Embryonic facial prominence (tissue), 1 donor: Measurements from ENCODE around the gene C6orf15.

Experiments used
- DNase-seq: peaks from one replicate; pipeline ENCODE4 v3.0.0-alpha.2; 2016; ENCODE audit errors: extremely low spot score

C6orf15 gene

GRCh38 chr6:31107052-31107451 lies 5.3 kb downstream of the C6orf15 start:
- no peak for DNase-seq

GRCh38 chr6:31103136-31103535 lies 9.2 kb downstream of the C6orf15 start:
- no peak for DNase-seq

- no peak for DNase-seq
These were observed 13.9 kb downstream of the C6orf15 start for GRCh38 chr6:31098449-31098938.

- DNase-seq, result no peak
These were observed 15.7 kb downstream of the C6orf15 start for GRCh38 chr6:31096656-31097055.

GRCh38 chr6:31096215-31096614 lies 16.2 kb downstream of the C6orf15 start:
- no peak for DNase-seq

- DNase-seq, result no peak
These were observed 17.9 kb downstream of the C6orf15 start for GRCh38 chr6:31094389-31094881.

- DNase-seq, result no peak
These were observed 19.4 kb downstream of the C6orf15 start for GRCh38 chr6:31092769-31093505.

GRCh38 chr6:31092238-31092637 lies 20.1 kb downstream of the C6orf15 start:
- no peak for DNase-seq

GRCh38 chr6:31091680-31092079 lies 20.7 kb downstream of the C6orf15 start:
- DNase-seq, result no peak

GRCh38 chr6:31090973-31091364 lies 21.4 kb downstream of the C6orf15 start:
- DNase-seq, result no peak

- DNase-seq, result no peak
These were observed 22.0 kb downstream of the C6orf15 start for GRCh38 chr6:31090275-31090972.

- peak; percentile 68 for DNase-seq
These were observed 24.8 kb downstream of the C6orf15 start for GRCh38 chr6:31087494-31088089.

- DNase-seq, result no peak
These were observed 25.5 kb downstream of the C6orf15 start for GRCh38 chr6:31086788-31087440.

GRCh38 chr6:31083742-31084354 lies 28.5 kb downstream of the C6orf15 start:
- no peak for DNase-seq

GRCh38 chr6:31081872-31082271 lies 30.5 kb downstream of the C6orf15 start:
- no peak for DNase-seq

- peak; percentile 55 for DNase-seq
These were observed 32.6 kb downstream of the C6orf15 start for GRCh38 chr6:31079656-31080261.

- DNase-seq, result no peak
These were observed 35.8 kb downstream of the C6orf15 start for GRCh38 chr6:31076611-31077010.

- no peak for DNase-seq
These were observed 36.8 kb downstream of the C6orf15 start for GRCh38 chr6:31075528-31075927.

- no peak for DNase-seq
These were observed 38.0 kb downstream of the C6orf15 start for GRCh38 chr6:31074401-31074800.

GRCh38 chr6:31070711-31071197 lies 41.6 kb downstream of the C6orf15 start:
- DNase-seq, result peak; percentile 40
